Testis (tissue), 2 donors: ENCODE measurements around the gene COX14.

ENCODE experiments used
- CTCF ChIP-seq, 3 experiments: fragments of 450-650 bp in 2 of 3; fragments of 200-600 bp in 1 of 3; sonication (generic) in 1 of 3; IDR thresholded peaks; one replicate each; pipeline ENCODE4 v1.5.1; 2016 to 2019; ENCODE audit warnings: antibody characterized with exemption in 3 of 3, mild to moderate bottlenecking in 2 of 3, moderate library complexity in 1 of 3
- POLR2A ChIP-seq: fragments of 450-650 bp; IDR thresholded peaks from one replicate; pipeline ENCODE4 v1.6.1; 2017; ENCODE audit warnings: antibody characterized with exemption, mild to moderate bottlenecking, moderate library complexity

DNA sequence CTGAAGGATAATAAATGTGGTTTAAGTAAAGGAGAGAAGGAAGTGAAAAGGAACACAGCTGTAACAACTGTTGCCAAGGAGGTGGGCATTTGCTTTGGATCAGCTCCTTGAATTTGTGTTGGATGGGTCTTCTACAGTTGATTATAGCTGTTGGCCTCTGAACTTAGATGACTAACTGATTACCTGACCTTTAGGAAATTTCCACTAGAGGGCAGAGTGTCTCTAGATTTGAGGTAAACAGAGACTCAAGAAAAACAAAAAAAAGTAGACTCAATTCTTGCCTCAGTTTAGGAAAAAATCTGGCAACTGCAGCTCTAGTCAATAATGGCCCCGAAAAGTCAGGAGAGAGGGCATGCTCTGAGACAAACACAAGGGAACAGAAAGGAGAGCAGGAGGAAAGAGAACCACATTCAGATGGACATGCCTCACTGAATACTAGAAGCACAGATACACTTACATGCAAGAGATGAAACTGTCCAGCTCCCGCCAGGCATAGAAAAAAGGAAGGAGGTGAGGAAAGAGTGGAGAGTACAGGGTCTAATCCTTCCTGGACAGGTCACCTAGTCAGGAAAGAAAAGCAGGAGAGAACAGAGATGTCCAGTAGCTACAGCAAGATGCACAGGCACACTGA lies 20.6 kb downstream of the COX14 start:
- TF ChIP-seq CTCF (IDR thresholded peaks at IDR 0.05) = peak in 2 of 3 experiments; percentile 28 to 63
- TF ChIP-seq POLR2A = no peak
